GM23338 (cell line): ENCODE data around the gene HS6ST3. TPM values are rescaled to one million over a fixed set of nuclear protein-coding genes. Genes with fewer than 3 reads are reported as not detected.

Experiments
- ATAC-seq: fragments of 200-7000 bp; cut with Tn5 transposase; 3 replicates; pipeline ENCODE4 v1.9.1; 2020
- DNase-seq: peaks from one replicate; pipeline ENCODE4 v3.0.0-alpha.2; 2015; ENCODE audit warnings: low spot score
- H2AFZ ChIP-seq: fragments of 200-600 bp; sonication (generic); 2 replicates; pipeline ENCODE4 v1.8.0; 2016; ENCODE audit warnings: antibody characterized with exemption, mild to moderate bottlenecking, moderate library complexity
- H3F3A ChIP-seq: fragments of 200-600 bp; sonication (generic); replicated peaks from 2 replicates; pipeline ENCODE4 v1.8.0; 2017; ENCODE audit warnings: antibody characterized with exemption, mixed run types, low read depth
- H3K27ac ChIP-seq: fragments of 200-600 bp; sonication (generic); 2 replicates; pipeline ENCODE4 v1.6.1; 2016; ENCODE audit warnings: low read depth
- H3K27me3 ChIP-seq: fragments of 200-600 bp; sonication (generic); 2 replicates; pipeline ENCODE4 v1.8.0; 2016; ENCODE audit warnings: mild to moderate bottlenecking, mixed run types, moderate library complexity; ENCODE audit not compliant: insufficient read depth
- H3K36me3 ChIP-seq: fragments of 200-600 bp; sonication (generic); 2 replicates; pipeline ENCODE4 v1.8.0; 2016; ENCODE audit warnings: mild to moderate bottlenecking; ENCODE audit not compliant: insufficient read depth
- H3K4me1 ChIP-seq: fragments of 200-600 bp; sonication (generic); 2 replicates; pipeline ENCODE4 v1.8.0; 2016; ENCODE audit warnings: mild to moderate bottlenecking, moderate library complexity; ENCODE audit not compliant: insufficient read depth
- H3K4me2 ChIP-seq: fragments of 200-600 bp; sonication (generic); 2 replicates; pipeline ENCODE4 v1.7.1; 2017; ENCODE audit warnings: mixed run types
- H3K4me3 ChIP-seq: fragments of 200-600 bp; sonication (generic); 2 replicates; pipeline ENCODE4 v1.6.1; 2016; ENCODE audit warnings: mixed run types
- H3K79me2 ChIP-seq: fragments of 200-600 bp; sonication (generic); replicated peaks from 2 replicates; pipeline ENCODE4 v1.8.0; 2017; ENCODE audit warnings: mild to moderate bottlenecking; ENCODE audit not compliant: insufficient read depth
- H3K9me2 ChIP-seq: fragments of 200-600 bp; sonication (generic); 2 replicates; pipeline ENCODE4 v1.8.0; 2017; ENCODE audit not compliant: insufficient read depth
- H4K20me1 ChIP-seq: fragments of 200-600 bp; sonication (generic); replicated peaks from 2 replicates; pipeline ENCODE4 v1.8.0; 2017; ENCODE audit warnings: mild to moderate bottlenecking; ENCODE audit not compliant: insufficient read depth
- H3K27ac Mint-ChIP-seq: 2 replicates; pipeline ENCODE4 v1.8.0; 2020; ENCODE audit warnings: inconsistent platforms, mild to moderate bottlenecking, moderate library complexity, mixed read lengths
- H3K27me3 Mint-ChIP-seq: 3 replicates; pipeline ENCODE4 v1.8.0; 2022; ENCODE audit warnings: low read depth, mild to moderate bottlenecking, moderate library complexity, mixed read lengths, inconsistent platforms; ENCODE audit not compliant: insufficient read depth, poor library complexity
- H3K36me3 Mint-ChIP-seq: 3 replicates; pipeline ENCODE4 v1.8.0; 2021; ENCODE audit warnings: low read depth, mild to moderate bottlenecking, inconsistent platforms, moderate library complexity, mixed read lengths
- H3K4me1 Mint-ChIP-seq: 3 replicates; pipeline ENCODE4 v1.8.0; 2020; ENCODE audit warnings: mild to moderate bottlenecking, inconsistent platforms, mixed read lengths
- H3K4me3 Mint-ChIP-seq: 3 replicates; pipeline ENCODE4 v1.8.0; 2021; ENCODE audit warnings: moderate library complexity, mild to moderate bottlenecking, inconsistent platforms, mixed read lengths
- H3K9me3 Mint-ChIP-seq: 3 replicates; pipeline ENCODE4 v1.8.0; 2020; ENCODE audit warnings: moderate library complexity, mild to moderate bottlenecking, inconsistent platforms, mixed read lengths
- CREB1 ChIP-seq: fragments of 250-450 bp; sonication (Bioruptor Pico); IDR thresholded peaks from 2 replicates; pipeline ENCODE4 v1.5.0; 2020; ENCODE audit warnings: low read depth, mild to moderate bottlenecking, moderate library complexity
- CTCF ChIP-seq, 2 experiments: fragments of 200-600 bp in 1 of 2; sonication (generic) in 1 of 2; conservative IDR thresholded peaks; 2 replicates each; pipeline versions ENCODE4 v1.5.1 to v1.6.1; 2016 to 2017; ENCODE audit warnings: antibody characterized with exemption in 2 of 2, low read depth in 2 of 2, mild to moderate bottlenecking in 2 of 2, moderate library complexity in 1 of 2
- ETS1 ChIP-seq: IDR thresholded peaks from 2 replicates; pipeline ENCODE4 v1.6.1; 2016; ENCODE audit warnings: antibody characterized with exemption
- EZH2 ChIP-seq: fragments of 200-600 bp; sonication (generic); IDR thresholded peaks from one replicate; pipeline ENCODE4 v1.8.0; 2017; ENCODE audit warnings: antibody characterized with exemption, mild to moderate bottlenecking, low read depth; ENCODE audit not compliant: unreplicated experiment
- EZH2phosphoT487 ChIP-seq: fragments of 200-600 bp; sonication (generic); IDR thresholded peaks from one replicate; pipeline ENCODE4 v1.8.1; 2018; ENCODE audit warnings: antibody characterized with exemption; ENCODE audit not compliant: unreplicated experiment
- NANOG ChIP-seq: IDR thresholded peaks from 2 replicates; pipeline ENCODE4 v1.6.1; 2016; ENCODE audit warnings: antibody characterized with exemption, borderline replicate concordance
- REST ChIP-seq: IDR thresholded peaks from one replicate; pipeline ENCODE4 v1.6.1; 2018; ENCODE audit warnings: antibody characterized with exemption; ENCODE audit not compliant: unreplicated experiment
- STAT1 ChIP-seq: IDR thresholded peaks from one replicate; pipeline ENCODE4 v1.6.1; 2016; ENCODE audit warnings: antibody characterized with exemption; ENCODE audit not compliant: unreplicated experiment
- ZNF114 ChIP-seq: fragments of 250-450 bp; sonication (Bioruptor Pico); IDR thresholded peaks from 2 replicates; pipeline ENCODE4 v1.5.0; 2020; ENCODE audit warnings: mild to moderate bottlenecking, moderate library complexity
- ZNF331 ChIP-seq: fragments of 250-450 bp; sonication (Bioruptor Pico); IDR thresholded peaks from 2 replicates; pipeline ENCODE4 v1.5.0; 2020; ENCODE audit warnings: low read depth, mild to moderate bottlenecking, moderate library complexity
- ZNF462 ChIP-seq: fragments of 250-450 bp; sonication (Bioruptor Pico); IDR thresholded peaks from 2 replicates; pipeline ENCODE4 v1.5.0; 2020; ENCODE audit warnings: mild to moderate bottlenecking, moderate library complexity
- polyA plus RNA-seq: library from polyadenylated mRNA; unstranded; fragments of >200 nt; fragmentation: Nextera tagmentation; extraction: Ambion mirVana; gene quantifications from 2 replicates; pipeline ENCODE4 v1.2.1, GENCODE V29; 2016
- total RNA-seq: library from RNA; depleted of rRNA; stranded (reverse); fragments of >200 nt; shearing (Covaris generic); gene quantifications from 2 replicates; pipeline ENCODE4 v1.2.3, GENCODE V29; 2014

HS6ST3 gene
- total and polyA plus RNA-seq, 2 experiments from 2014 or later = 0.52 to 0.80 TPM

GRCh38 chr13:96199315-96199714 is 109.4 kb downstream of the HS6ST3 start:
- H4K20me1 ChIP-seq = no peaks in the 10 kb centered on the region
- H3K9me2 ChIP-seq = peaks cover 5% of the 10 kb centered on the region; the same call in 1 of the 2 replicates
- H3K9me3 Mint-ChIP-seq = peaks cover 21% of the 10 kb centered on the region
- no peaks in the 10 kb centered on the region for H3K4me1 Mint-ChIP-seq
- H2AFZ ChIP-seq = no peak overlapping the region
- H3K27ac Mint-ChIP-seq = no peak overlapping the region
- DNase-seq (no peak), ATAC-seq (no peak)
- TF ChIP-seq EZH2phosphoT487 (no peak), ZNF114 (no peak), CTCF (conservative IDR thresholded peaks at IDR 0.05; ENCODE audit: low read depth in 2 of 2) (no peak), STAT1 (no peak), ZNF331 (CRISPR knock-in tag) (no peak), EZH2 (no peak), CREB1 (CRISPR knock-in tag) (no peak), ZNF462 (no peak), REST (no peak), NANOG (no peak), ETS1 (no peak)
- H3K4me1 ChIP-seq = no peaks in the 10 kb centered on the region
- H3K27me3 ChIP-seq = no peaks in the 10 kb centered on the region
- no peak overlapping the region for H3K4me2 ChIP-seq
- H3F3A ChIP-seq = no peaks in the 10 kb centered on the region
- H3K79me2 ChIP-seq = no peaks in the 10 kb centered on the region
- no peak overlapping the region for H3K4me3 ChIP-seq
- no peaks in the 10 kb centered on the region for H3K36me3 ChIP-seq
- H3K27me3 Mint-ChIP-seq = no peaks in the 10 kb centered on the region
- no peak overlapping the region for H3K27ac ChIP-seq
- H3K36me3 Mint-ChIP-seq = peaks cover 17% of the 10 kb centered on the region
- no peak overlapping the region for H3K4me3 Mint-ChIP-seq
